Brain microvascular endothelial cell (primary cell): ENCODE measurements around the gene LYRM9.

Experiments
- DNase-seq: peaks from one replicate; pipeline ENCODE4 v3.0.0-alpha.2; 2020
- H3K27ac ChIP-seq: fragments of 250-450 bp; sonication (Bioruptor Pico); 2 replicates; pipeline ENCODE4 v1.5.1; 2020; ENCODE audit warnings: mild to moderate bottlenecking, moderate library complexity
- H3K27me3 ChIP-seq: fragments of 250-450 bp; sonication (Bioruptor Pico); replicated peaks from 2 replicates; pipeline ENCODE4 v1.5.1; 2020; ENCODE audit warnings: mild to moderate bottlenecking
- H3K36me3 ChIP-seq: fragments of 250-450 bp; sonication (Bioruptor Pico); replicated peaks from 2 replicates; pipeline ENCODE4 v1.5.1; 2020; ENCODE audit warnings: mild to moderate bottlenecking
- H3K4me3 ChIP-seq: 2 replicates; pipeline ENCODE4 v1.5.1; 2011; ENCODE audit warnings: low read depth, mild to moderate bottlenecking, control low read depth, low read length, moderate library complexity
- CTCF ChIP-seq: IDR thresholded peaks from 2 replicates; pipeline ENCODE4 v1.5.1; 2011; ENCODE audit warnings: low read depth, mild to moderate bottlenecking, moderate library complexity, low read length, control low read depth, inconsistent platforms; ENCODE audit errors: missing control alignments
- in situ Hi-C: cut with HindIII; loops from 2 replicates; pipeline ENCODE4 v1.10.0; 2017; ENCODE audit warnings: low sequenced_read_pairs, low pct_ligation_motif_present

LYRM9 gene

GRCh38 chr17:27868565-27868964, 24.6 kb downstream of the LYRM9 start:
- no peak for DNase-seq
- in situ Hi-C loops: no loop called here
- H3K27me3 ChIP-seq: no peaks in the 10 kb centered on the region
- H3K27ac ChIP-seq: no peak overlapping the region
- H3K4me3 ChIP-seq: no peak overlapping the region
- H3K36me3 ChIP-seq: no peaks in the 10 kb centered on the region
- peak; percentile 6 for TF ChIP-seq CTCF

GRCh38 chr17:27862840-27863239, 30.3 kb downstream of the LYRM9 start:
- H3K36me3 ChIP-seq: no peaks in the 10 kb centered on the region
- in situ Hi-C loops: no loop called here
- H3K27ac ChIP-seq: no peak overlapping the region
- TF ChIP-seq CTCF: no peak
- H3K27me3 ChIP-seq: no peaks in the 10 kb centered on the region
- no peak for DNase-seq
- H3K4me3 ChIP-seq: no peak overlapping the region

DNA sequence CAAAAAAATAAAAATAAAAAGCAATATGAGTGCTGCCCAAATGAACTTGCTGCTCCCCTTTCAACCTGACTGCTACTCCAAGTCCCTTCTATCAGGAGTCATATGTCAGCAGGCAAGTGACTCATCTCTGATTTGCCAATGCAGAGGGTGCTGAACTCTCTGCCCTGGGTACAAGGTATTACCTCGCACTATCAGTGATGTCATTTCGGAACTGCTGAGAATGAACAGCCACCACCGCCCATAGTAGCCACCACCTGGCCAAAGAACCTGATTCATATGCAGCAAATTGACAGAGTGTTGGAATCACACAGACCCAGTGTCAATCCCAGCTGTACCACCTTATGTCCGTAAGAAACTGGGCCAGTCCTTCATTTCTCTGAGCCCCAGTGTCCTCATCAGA, 31.2 kb downstream of the LYRM9 start:
- DNase-seq: no peak
- H3K36me3 ChIP-seq: no peaks in the 10 kb centered on the region
- H3K4me3 ChIP-seq: no peak overlapping the region
- H3K27me3 ChIP-seq: no peaks in the 10 kb centered on the region
- in situ Hi-C loops: no loop called here
- no peak for TF ChIP-seq CTCF
- no peak overlapping the region for H3K27ac ChIP-seq

DNA sequence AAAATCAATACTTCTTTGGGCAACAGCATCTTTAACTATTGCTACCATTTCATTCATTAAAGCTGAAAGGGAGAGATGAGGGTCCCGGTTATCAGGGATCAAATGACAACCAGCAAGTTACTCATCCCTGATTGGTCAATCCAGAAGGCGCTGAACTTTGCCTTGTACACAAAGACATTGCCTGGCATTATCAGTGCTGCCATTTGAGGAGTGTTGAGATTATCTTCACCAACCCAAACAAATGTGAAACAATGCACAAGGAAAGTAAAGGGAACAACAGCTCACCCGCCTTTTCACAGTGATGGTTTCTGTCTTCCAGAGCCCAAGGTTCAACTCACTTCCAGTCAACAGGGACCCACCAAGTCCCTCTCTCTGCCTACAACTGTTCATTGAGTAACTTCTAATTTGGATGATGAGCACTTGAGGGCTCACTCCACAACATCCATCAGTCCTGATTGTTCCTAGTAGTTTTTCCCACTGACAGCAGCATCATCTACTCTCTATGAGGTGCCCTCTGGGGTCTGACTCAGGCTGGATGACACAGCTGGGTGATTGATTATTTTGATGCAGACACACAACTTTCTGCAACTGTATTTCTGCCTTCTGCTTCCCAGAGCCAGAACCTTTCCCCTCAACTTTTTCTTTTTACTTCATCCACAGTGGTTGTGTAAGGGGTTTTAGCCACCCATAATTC, 32.0 kb downstream of the LYRM9 start:
- Histone ChIP-seq H3K4me3 (no peak overlapping the region), H3K27ac (no peak overlapping the region), H3K36me3 (no peaks in the 10 kb centered on the region), H3K27me3 (no peaks in the 10 kb centered on the region)
- in situ Hi-C loops: no loop called here
- no peak for DNase-seq
- no peak for TF ChIP-seq CTCF

- in situ Hi-C loops: no loop called here
Measured at GRCh38 chr17:27858621-27859305, 34.4 kb downstream of the LYRM9 start.

More at GRCh38 chr17:27858621-27859305, 34.4 kb downstream of the LYRM9 start:
- Histone ChIP-seq H3K36me3 (no peaks in the 10 kb centered on the region), H3K27ac (no peak overlapping the region), H3K4me3 (no peak overlapping the region), H3K27me3 (no peaks in the 10 kb centered on the region)
- TF ChIP-seq CTCF: no peak
- DNase-seq: no peak
